Fibroblast of peridontal ligament (primary cell): Measurements from ENCODE around the gene ZDHHC1.
"Not testable (repeated sequence)": the region's sequence is repeated elsewhere in the genome, so short reads cannot be mapped to it uniquely, and the experiment has no call there.

ENCODE experiments used
- DNase-seq: peaks from one replicate; pipeline ENCODE4 v3.0.0-alpha.2; 2010; ENCODE audit errors: extremely low read depth

Gene ZDHHC1

GRCh38 chr16:67430977-67431774 lies 14.9 kb upstream of the ZDHHC1 start, which contains the start of gene HSD11B2:
Gene HSD11B2, plus strand, starts transcription at chr16:67431121. Its CDS starts 128 bp downstream, at chr16:67431249.
- peak; percentile 27 for DNase-seq

- no peak for DNase-seq
Measured at GRCh38 chr16:67430504-67430976, 14.3 kb upstream of the ZDHHC1 start.

- DNase-seq = no peak
Measured at GRCh38 chr16:67429799-67430503, 13.7 kb upstream of the ZDHHC1 start.

GRCh38 chr16:67429053-67429798 lies 12.9 kb upstream of the ZDHHC1 start:
- no peak for DNase-seq

DNA sequence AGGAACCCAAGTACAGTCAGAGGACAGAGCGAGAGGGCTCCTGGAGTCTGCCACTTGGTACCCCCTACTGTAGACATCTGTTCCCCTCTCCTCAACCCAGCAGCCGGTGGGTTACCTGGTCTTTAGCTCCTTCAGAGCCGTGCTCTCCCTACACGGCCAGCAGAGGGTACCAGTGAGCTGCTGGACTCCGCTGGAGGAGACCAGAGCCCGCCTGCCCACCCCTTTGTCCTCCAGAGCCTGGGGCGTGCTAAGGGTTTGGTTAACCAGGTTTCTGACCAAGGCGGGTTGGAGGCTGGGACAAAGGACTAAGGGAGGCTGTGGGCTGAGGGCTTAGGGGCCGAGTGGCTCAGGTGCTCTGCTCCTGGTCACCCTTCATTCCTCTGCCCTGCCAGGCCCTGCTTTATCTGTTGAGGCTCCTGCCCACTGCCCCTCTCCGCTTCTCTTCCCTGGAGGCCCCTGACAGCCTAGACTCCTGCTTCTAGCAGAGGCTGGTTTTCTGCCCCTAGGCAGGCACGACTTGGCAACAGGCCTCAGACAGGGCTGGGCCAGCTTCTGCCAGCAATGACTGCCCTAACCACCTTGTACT lies 12.0 kb upstream of the ZDHHC1 start:
- no peak for DNase-seq

- peak; percentile 46 for DNase-seq
Measured at GRCh38 chr16:67426950-67427349, 10.7 kb upstream of the ZDHHC1 start.

GRCh38 chr16:67426022-67426421 lies 9.7 kb upstream of the ZDHHC1 start:
- DNase-seq = no peak

- no peak for DNase-seq
Measured at GRCh38 chr16:67425580-67425979, 9.3 kb upstream of the ZDHHC1 start.

DNA sequence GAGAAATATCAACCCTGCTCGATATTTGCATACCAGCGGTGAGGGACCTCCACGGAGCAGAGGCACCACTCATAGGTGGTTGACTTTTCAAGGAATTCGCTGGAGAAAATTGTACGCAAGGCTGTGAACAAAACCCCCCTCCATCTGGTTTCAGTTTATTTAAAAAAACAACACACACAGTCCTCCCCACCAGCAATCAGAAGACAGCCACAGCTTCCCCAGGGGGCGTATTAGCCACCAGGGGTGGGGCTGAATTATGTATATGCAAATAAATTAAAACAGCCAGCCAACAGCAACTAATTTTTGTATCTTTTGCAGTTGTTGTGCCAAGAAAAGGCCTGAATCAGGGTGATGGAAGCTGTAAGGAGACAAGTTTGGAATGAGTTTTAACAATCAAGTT lies 8.8 kb upstream of the ZDHHC1 start:
- DNase-seq = peak; percentile 77

DNA sequence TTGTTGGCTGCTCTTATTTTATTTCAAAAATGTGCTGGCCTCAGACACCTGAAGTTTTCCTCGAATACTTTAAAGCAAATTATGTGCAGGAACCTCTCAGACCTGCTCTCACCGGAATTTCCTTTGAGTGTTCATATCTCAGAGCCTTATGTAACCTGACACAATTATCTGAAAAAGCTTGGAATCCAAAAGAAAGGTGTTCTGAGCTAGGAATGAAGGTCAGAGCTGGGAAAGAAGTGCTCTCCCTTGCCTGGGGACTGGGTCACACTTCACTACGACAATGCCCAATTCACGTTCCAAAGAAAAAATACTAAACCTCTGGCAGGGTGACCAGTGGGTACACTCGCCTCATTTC lies 8.0 kb upstream of the ZDHHC1 start:
- no peak for DNase-seq

DNA sequence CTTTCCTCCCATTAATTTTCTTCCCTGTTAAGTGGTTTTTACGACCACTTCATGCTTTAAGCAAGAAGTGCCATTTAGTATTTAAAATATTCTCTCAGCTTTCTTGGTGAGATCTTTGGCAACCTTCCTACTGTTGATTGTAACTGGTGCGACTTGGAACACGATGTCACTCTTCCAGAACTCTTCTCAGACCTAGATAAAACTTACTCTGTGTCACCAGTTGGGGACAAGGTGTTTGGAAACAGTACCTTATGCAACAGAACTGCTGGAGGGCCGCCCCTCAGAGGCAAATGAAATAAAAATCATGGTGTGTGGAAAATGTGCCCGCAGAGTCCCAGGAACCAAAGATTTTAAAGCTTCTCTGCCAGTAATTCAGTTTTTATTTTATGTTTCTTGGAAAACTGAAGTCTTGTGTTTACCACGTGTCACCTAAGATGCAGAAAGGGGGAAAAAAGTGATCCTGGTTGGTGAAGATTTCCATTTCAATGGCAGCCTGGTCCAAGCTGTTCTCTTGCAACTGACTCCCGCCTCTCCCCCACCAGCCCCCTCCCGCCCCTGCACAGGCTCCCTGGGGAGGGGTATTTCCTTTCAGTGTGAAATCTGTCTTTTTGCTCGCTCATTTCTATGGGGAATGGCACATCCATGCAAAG lies 7.5 kb upstream of the ZDHHC1 start:
- DNase-seq = no peak

GRCh38 chr16:67423015-67423414 lies 6.7 kb upstream of the ZDHHC1 start:
- DNase-seq = no peak

DNA sequence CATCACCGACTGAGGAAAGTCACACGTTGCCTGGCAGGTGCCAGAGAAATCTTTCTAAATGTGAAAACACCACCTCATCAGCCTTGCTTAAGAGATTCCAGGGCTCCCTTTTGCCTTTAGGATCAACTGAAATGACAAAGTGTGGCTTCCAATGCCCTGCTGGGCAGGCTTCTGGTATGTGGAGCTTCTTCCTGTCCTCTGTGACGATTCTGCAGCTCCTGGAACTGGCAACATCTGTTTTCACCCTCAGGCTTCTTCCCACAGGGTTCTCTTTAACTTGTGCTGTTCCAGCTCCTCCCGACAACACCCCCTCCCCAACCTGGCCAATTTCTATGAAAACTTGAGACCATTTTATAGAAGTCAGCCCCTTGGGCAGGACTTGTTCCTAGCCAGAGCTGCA lies 4.8 kb upstream of the ZDHHC1 start:
- no peak for DNase-seq

DNA sequence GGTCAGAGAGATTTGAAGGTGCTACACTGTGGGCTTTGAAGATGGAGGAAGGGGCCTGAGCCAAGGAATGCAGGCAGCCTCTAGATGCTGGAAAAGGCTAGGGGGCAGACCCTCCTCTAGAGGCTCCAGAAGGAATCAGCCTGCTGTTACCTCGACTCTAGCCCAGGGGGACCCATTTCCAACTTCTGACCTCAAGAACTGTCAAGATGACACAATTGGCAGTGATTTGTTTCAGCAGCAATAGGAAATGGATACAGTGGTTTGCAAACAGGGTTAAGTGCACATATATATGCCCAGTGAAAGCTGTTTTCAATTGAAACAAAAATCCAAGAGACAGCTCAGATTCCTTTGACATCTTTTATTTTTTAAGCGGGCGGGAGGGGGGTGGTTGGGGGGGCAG lies 3.7 kb upstream of the ZDHHC1 start:
- peak; percentile 49 for DNase-seq

GRCh38 chr16:67419502-67419901 lies 3.2 kb upstream of the ZDHHC1 start:
- DNase-seq = no peak

DNA sequence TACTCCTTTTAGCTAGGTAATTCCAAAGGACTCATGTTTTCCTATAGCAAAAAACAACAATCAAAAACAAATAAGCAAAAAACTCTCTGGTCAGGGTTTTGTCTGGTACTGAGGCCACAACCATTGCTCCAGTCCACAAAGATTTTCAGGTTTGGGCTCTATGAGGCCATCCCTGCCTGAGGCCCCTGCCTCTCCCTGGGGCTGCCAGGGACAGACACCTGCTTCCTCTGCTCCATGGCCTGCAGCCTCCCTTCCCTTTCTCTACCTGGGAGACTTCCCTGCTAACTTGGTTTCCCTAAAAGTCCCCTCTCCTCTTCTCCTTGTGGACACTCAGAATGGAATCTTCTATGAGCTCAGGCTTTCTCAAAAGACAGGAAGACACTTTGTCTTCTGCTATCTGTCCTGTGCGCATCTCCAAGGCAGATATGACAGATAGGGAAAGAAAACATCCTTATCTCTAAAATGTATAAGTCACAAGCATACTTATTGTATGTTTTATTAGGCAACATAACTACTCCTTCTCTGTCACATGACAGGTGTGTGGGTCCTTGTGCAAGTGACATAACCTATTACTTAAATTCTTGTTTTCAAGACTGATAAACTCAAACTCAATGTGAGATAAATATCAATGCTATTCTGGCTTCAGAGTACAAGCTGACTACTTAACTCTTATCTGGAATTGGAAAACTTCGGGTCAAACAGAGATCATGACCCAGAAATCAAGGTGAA lies 1.2 kb upstream of the ZDHHC1 start:
- no peak for DNase-seq

GRCh38 chr16:67415421-67415820 lies 856 bp downstream of the ZDHHC1 start:
- not testable (repeated sequence) for DNase-seq

- no peak for DNase-seq
Measured at GRCh38 chr16:67413978-67414911, 2.0 kb downstream of the ZDHHC1 start.

DNA sequence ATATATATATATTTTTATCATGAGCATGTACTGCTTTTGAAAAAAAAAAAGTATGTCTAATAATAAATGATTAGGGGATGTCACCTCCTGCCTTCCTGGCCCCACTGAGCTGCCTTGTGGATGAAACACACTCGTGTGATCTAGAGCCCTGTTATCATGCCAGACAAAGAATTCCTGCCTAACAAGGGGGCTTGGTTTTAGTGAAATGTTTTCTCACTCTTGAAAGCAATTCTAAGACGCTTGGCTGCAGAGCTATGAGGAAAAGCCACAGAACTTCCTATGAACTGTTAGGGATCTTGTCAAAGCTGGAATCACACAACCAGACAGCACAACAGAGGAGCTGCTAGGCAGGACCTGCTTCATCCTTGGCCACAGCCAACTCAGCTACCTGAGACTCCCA lies 4.0 kb downstream of the ZDHHC1 start:
- peak; percentile 36 for DNase-seq

GRCh38 chr16:67411339-67411738 lies 4.9 kb downstream of the ZDHHC1 start:
- no peak for DNase-seq
